HG03460 (cell line): Measurements from ENCODE around the gene HACD2.

Source experiments
- ATAC-seq: cut with Tn5 transposase; IDR thresholded peaks from one replicate; pipeline ENCODE4 v1.9.1; 2021; ENCODE audit not compliant: unreplicated experiment

The HACD2 gene

GRCh38 chr3:123571973-123572365, 12.9 kb downstream of the HACD2 start:
- ATAC-seq = no peak

GRCh38 chr3:123571264-123571972, 13.4 kb downstream of the HACD2 start:
- ATAC-seq = no peak

- no peak for ATAC-seq
Measured at GRCh38 chr3:123568875-123569274, 16.0 kb downstream of the HACD2 start.

- ATAC-seq = no peak
Measured at GRCh38 chr3:123568034-123568433, 16.8 kb downstream of the HACD2 start.

DNA sequence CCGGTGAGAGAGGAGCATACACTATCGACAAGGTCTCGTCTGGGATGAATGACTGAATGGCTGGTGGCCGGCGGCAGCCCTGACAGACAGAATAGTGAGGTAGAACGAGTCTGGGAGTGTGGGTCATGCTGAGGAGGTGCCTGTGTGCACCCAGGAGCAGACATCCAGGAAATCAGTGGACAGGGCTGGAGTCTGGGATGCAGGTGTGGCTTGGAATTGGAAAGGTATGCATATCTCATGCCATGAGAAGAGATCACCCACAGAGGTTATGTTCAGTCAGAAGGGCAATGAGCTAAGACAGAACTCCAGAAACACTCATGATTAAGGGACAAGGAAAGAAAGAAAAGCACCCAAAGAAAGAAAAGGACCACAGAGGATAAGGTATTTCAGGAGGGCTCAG, 20.8 kb downstream of the HACD2 start:
- ATAC-seq = no peak

DNA sequence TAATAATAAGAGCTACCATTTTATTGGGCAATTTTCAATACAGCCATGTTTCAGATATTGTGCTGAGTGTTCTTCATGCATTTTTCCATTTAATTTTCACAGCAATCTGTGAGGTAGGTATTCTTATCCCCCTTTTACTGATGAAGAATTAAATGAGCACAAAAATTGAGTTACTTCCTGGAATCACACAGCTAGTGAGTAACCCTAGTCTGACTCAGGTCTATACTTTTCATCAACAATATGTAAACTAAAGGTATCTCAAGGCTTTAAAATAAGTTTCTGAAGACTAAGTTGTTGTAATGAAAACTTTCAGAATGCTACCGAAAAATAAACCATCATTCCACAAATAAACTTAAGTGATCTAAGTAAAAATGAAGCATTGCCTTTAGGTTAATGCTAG, 22.3 kb downstream of the HACD2 start:
- ATAC-seq = no peak

- ATAC-seq = no peak
Measured at GRCh38 chr3:123561188-123561587, 23.7 kb downstream of the HACD2 start.

DNA sequence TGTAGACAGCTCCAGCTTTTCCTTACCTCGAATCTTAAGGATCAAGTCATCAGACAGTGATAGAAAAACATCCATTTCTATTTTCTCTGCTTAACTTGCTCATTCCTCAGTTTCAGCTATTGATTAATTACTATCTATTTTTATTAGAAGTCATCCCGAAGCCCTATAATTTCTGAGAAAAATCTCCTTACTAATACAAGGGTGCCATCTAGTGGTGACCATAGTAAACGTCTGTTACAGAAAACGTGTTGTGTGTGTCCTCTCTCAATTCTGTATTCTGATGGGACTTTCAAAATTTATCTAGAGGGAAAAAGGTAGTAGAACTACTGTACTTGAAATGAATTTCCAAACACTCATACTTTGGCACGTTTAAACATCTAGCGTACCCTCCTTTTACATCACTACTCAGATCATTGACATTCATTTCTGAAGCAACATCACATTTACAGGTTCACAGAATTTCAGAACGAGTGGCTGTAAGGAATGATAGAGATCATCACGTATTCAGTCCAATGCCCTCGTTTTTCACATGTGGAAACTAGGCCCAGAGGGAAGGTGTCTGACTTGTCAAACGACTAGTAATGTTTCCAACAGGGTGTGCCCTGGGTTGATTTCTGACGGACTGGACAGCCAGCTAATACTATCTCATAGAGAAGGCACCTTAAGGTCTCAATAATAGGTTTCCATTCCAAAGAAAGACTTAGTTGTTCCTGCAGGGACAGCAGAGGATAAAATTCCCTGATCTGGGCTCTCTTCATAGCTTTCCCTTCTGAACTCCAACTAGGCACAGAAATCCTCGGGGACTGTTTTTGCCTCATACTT, 25.6 kb downstream of the HACD2 start:
- ATAC-seq = no peak

DNA sequence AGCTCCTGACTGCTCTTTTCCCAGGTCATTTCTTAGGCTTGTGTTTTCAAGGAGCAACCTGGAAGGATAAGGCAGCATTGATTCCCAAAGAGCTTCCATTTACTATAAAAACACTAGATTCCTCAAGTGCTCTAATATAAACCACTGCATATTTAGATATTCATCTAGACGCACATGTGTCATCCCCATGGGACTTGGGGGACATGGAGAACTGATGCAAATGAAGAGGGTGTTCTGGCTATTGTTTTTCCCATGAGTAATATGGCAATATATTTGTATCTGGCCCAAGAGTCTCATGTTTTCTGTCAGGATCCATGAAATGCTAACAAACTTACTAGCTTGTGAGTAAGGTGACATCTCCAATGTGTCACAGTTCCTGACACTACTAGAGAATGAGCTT, 31.3 kb downstream of the HACD2 start:
- ATAC-seq = no peak

- ATAC-seq = no peak
Measured at GRCh38 chr3:123552768-123553167, 32.1 kb downstream of the HACD2 start.

DNA sequence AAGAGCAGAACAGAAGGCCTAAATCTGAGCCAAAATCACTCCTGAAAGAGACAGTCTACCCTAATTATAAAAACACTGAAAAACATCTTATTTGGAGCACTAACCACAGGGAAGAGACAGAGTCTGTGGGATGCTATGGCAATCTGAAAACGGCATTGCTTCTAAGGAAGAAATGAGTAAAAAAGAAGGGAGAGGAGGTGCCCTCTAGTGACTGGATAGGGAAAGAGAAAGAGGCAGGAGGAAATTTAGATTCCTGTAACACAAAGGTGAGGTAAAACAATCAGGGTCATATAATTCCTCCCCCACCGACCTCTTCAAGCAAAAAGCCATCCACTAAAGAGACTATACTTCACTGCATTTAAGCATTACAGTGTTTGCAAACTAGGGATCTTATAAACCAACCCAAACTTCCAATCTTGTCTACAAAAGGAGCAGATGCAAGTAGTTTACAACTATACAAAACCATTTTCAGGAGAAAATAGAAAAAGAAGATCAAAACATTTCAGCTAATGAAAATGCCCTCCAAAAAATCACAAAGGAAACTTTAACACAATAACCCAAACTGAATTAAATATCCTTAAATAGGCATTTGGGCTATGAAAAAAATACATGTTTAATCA, 32.6 kb downstream of the HACD2 start:
- no peak for ATAC-seq

GRCh38 chr3:123547881-123548519, 36.9 kb downstream of the HACD2 start:
- ATAC-seq = no peak

- ATAC-seq = no peak
Measured at GRCh38 chr3:123546133-123546755, 38.6 kb downstream of the HACD2 start.

- no peak for ATAC-seq
Measured at GRCh38 chr3:123543950-123544349, 40.9 kb downstream of the HACD2 start.

DNA sequence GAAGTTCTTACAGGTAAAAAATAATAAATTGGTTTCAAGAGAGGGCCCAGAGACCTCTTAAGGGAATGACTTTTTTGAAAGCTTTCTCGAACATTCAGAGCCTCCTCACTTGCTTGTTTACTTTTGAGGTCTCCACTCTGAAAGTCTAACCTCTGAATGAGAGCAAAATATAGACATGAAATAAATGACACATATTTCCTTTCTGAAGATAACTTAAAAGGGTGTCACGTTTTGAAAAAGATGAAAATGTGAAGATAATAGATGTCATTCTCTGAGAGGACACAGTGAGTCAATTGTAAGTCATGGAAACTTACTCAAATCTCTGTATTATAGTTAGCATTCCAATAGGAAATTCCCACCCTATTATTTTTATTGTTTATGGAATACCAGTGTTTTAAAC, 44.6 kb downstream of the HACD2 start:
- ATAC-seq = no peak

DNA sequence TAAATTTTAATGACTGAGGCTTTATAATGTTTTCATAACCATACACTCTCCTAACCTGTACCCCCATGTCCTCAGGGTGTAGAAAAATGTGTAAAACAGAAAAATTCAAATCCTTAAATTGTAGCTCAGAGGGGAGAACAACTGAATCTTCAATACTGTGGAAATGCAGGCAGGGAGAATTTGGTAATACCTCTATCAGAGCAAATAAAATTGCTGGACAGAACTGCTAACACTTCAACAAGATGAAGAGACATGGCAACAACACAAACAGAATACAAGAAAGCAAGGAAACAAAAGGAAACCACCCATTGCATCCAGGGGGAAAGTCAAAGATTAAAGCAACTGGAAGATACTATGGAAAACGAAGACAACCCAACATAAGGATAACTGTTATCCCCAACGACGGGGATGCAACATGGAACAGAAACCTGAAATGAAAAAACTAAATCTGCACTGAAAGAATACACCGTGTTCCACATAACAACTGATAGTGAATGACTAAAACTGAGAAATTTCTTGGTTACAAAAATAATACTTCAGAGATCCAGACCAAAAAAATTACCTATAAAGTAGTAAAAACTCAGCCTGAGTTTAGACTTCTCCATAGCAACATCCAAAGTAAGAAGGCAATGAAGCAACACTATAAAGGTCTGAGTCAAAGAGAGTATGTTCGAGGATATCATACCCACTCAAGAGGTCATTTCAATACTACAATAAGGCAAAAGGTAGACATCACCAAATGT, 48.5 kb downstream of the HACD2 start:
- peak; percentile 56 for ATAC-seq

DNA sequence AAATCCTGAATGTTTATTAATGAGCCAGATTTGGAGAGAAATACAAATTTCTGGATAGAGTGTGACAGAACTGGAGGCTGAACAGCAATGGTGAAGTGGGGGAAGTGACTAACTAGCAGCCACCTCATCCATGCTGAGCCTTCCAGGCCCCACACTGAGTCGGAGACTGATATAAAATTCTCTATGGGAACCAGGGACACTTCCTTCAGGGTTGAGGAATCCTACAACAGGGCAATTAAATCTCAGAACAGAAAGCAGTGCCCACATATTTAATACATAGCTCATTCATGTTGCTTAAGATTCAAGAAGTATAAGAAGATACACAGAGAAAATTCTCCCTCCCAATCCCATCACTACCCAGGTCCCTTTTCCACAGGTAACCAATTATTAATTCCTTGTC, 49.3 kb downstream of the HACD2 start:
- ATAC-seq = no peak

DNA sequence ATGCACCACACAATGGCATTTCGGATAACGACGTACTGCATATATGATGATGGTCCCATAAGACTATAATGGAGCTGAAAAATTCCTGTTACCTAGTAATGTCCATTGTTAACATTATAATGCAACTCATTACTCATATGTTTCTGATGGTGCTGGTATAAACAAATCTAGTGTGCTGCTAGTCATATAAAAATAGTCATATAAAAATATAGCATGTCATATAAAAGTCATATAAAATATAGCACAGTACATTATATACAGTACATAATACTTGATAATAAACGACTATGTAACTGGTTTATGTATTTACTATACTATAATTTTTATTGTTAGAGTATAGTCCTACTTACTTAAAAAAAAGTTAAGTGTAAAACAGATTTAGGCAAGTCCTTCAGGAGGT, 50.6 kb downstream of the HACD2 start:
- no peak for ATAC-seq

DNA sequence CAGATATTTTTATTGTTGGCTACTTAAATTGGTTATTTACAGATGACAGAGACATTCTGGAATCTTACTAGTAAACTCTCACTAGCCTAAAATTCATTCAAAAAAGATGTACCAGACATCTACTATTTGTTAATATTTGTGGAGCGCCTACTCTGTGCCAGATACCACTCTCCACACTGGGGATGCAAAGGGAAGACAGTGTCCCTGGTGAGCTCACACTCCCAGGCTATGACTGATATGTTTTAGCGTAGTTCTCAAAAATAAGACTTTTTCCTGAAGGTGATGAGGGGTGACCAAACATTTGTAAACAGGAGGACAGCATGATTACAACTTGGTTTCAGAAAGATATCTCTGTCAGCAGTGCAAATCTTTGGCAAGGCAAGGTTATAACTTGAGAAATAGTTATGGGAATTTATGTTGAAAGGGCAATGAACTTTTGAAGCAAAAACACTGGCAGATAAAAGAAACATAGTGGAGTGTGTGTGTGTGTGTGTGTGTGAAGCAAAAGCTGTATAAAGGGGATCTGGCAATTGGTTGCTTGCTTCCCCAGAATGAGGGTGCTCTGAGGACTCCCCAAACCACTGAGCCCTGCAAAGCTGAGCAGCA, 51.2 kb downstream of the HACD2 start:
- no peak for ATAC-seq

GRCh38 chr3:123528130-123528529, 56.7 kb downstream of the HACD2 start:
- ATAC-seq = no peak
